Measurements from ENCODE around the gene AK6. TPM values are rescaled to one million over a fixed set of nuclear protein-coding genes. Genes with fewer than 3 reads are reported as not detected.
A peak's percentile ranks its signal among the peaks of the same experiment; 100 is the strongest.

The AK6 gene
- total RNA-seq, 2 experiments from 2014 or later = 79.8 to 87.0 TPM

GRCh38 chr5:69368458-69369339 is 621 bp downstream of the AK6 start:
- peak overlapping the region; percentile 98 for H3K4me3 Mint-ChIP-seq
- H3K36me3 Mint-ChIP-seq = peaks cover 27% of the 10 kb centered on the region
- CTCF ChIA-PET = interaction anchor here (2.0 kb wide), 1 partner anchor 275 kb away, joined by 9 read pairs; the partner anchor contains the start of gene SLC30A5

DNA sequence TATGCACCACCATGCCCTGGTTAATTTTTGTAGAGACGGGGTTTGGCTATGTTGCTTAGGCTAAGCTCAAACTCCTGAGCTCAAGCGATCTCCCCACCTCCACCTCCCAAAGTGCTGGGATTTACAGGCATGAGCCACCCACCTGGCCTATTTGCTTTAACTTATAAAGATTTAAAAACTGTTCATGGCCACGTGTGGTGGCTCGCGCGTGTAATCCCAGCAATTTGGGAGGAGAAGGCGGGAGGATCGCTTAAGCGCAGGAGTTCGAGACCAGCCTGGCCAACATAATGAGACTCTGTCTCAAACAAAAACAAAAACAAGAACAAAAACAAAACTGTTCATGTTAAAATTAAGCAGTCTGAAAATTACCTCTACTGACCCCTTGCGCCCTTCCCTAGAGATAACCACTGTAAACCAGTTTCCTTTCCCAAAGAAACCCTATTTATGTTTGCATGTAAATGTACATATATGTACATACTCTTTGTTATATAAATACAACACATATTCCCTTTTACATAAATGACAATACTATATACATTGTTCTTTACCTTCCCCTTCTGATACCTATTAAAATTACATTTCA is 1.5 kb downstream of the AK6 start:
- POLR2A ChIA-PET = interaction anchor here (0.9 kb wide), 1 partner anchor 35 kb away, joined by 3 read pairs; the partner anchor contains the start of gene CCDC125
- peak overlapping the region; percentile 98 for H3K4me3 Mint-ChIP-seq

More at GRCh38 chr5:69368458-69369339, 621 bp downstream of the AK6 start:
- Mint-ChIP-seq H3K4me1 (ENCODE audit: low read depth) (peaks cover 47% of the 10 kb centered on the region), H3K27ac (peak overlapping the region; percentile 97), H3K27me3 (no peaks in the 10 kb centered on the region), H3K9me3 (no peaks in the 10 kb centered on the region)
- no peak for DNase-seq
- POLR2A ChIA-PET = interaction anchor here (0.9 to 1.7 kb wide), 2 partner anchors 36 to 275 kb away, joined by 3 to 5 read pairs; partner anchors contain the start of genes CCDC125 and SLC30A5
- intact Hi-C loops (cut with micrococcal nuclease) = loop anchor here (1.0 to 2.0 kb wide), 5 partner anchors 134 to 326 kb away; partner anchors contain the start of genes CCNB1, CDK7 and CENPH

DNA sequence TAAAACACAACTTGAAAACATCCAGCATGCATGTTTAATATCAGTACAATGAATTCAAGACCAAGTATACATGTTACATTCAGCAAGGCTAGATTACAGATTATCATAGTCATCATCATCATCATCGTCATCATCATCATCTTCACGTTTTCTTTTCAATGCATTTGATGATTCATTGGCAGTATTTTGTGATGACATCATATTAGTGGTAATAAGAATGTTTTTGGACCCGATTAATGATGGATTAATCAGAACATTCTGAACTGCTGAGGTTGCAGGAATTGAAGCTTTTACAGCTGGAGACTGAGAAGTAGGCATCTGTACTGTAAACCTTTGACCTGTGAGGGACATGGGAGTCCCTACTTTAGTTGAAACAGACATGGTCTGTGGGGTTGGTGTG is 4.5 kb downstream of the AK6 start:
- H3K9me3 Mint-ChIP-seq = no peaks in the 10 kb centered on the region
- no peak for DNase-seq
- H3K27me3 Mint-ChIP-seq = no peaks in the 10 kb centered on the region
- intact Hi-C loops (cut with micrococcal nuclease) = no loop called here
- peaks cover 32% of the 10 kb centered on the region for H3K36me3 Mint-ChIP-seq
- H3K27ac Mint-ChIP-seq = no peak overlapping the region
- peaks cover 32% of the 10 kb centered on the region for H3K4me1 Mint-ChIP-seq (ENCODE audit: low read depth)
- H3K4me3 Mint-ChIP-seq = no peak overlapping the region
- POLR2A ChIA-PET = interaction anchor here (0.6 kb wide), 1 partner anchor 129 kb away, joined by 5 read pairs; no protein-coding TSS in a partner anchor
- CTCF ChIA-PET = interaction anchor here (1.0 kb wide), 1 partner anchor 46 kb away, joined by 3 read pairs; no protein-coding TSS in a partner anchor

More for the DNA sequence above, 1.5 kb downstream of the AK6 start:
- Mint-ChIP-seq H3K27me3 (no peaks in the 10 kb centered on the region), H3K4me1 (ENCODE audit: low read depth) (peaks cover 45% of the 10 kb centered on the region), H3K36me3 (peaks cover 31% of the 10 kb centered on the region), H3K9me3 (no peaks in the 10 kb centered on the region), H3K27ac (peak overlapping the region; percentile 97)
- DNase-seq = no peak
- CTCF ChIA-PET = no interaction called here
- intact Hi-C loops (cut with micrococcal nuclease) = loop anchor here (2.0 kb wide), 1 partner anchor 325 kb away; no protein-coding TSS in a partner anchor

- Mint-ChIP-seq H3K4me3 (no peak overlapping the region), H3K27me3 (no peaks in the 10 kb centered on the region), H3K36me3 (peaks cover 32% of the 10 kb centered on the region), H3K9me3 (no peaks in the 10 kb centered on the region), H3K4me1 (ENCODE audit: low read depth) (peaks cover 32% of the 10 kb centered on the region), H3K27ac (no peak overlapping the region)
- ChIA-PET CTCF (no interaction called here), POLR2A (interaction anchor here (0.6 kb wide), 1 partner anchor 128 kb away, joined by 5 read pairs; no protein-coding TSS in a partner anchor)
- DNase-seq = no peak
- intact Hi-C loops (cut with micrococcal nuclease) = no loop called here
Measured at GRCh38 chr5:69364414-69364813, 4.9 kb downstream of the AK6 start.

DNA sequence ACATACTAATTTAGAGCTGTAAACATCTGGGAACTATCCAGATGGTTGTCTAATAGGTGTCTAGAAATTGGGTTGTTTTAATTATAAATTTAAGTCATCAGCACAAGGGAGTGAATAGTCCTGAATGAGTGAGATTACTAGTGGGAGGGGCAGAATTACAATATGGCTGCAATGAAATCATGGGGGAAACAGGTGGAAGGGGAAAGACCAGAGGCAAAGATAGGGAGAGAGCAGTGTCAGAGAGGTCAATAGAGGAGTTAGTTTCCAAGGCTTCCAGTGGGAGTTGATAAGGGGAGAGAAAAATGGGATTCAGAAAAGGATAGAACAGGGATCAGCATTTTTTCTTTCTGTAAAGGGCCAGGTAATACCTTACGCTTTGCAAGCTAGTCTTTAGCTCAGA is 8.9 kb downstream of the AK6 start:
- intact Hi-C loops (cut with micrococcal nuclease) = no loop called here
- peaks cover 30% of the 10 kb centered on the region for H3K36me3 Mint-ChIP-seq
- ChIA-PET POLR2A (no interaction called here), CTCF (interaction anchor here (1.1 kb wide), 1 partner anchor 26 kb away, joined by 4 read pairs; no protein-coding TSS in a partner anchor)
- H3K4me1 Mint-ChIP-seq (ENCODE audit: low read depth) = peaks cover 24% of the 10 kb centered on the region
- H3K27me3 Mint-ChIP-seq = no peaks in the 10 kb centered on the region
- no peak for DNase-seq
- no peaks in the 10 kb centered on the region for H3K9me3 Mint-ChIP-seq
- no peak overlapping the region for H3K27ac Mint-ChIP-seq
- H3K4me3 Mint-ChIP-seq = no peak overlapping the region

- intact Hi-C loops (cut with micrococcal nuclease) = no loop called here
- no peak for DNase-seq
- no peaks in the 10 kb centered on the region for H3K27me3 Mint-ChIP-seq
- H3K9me3 Mint-ChIP-seq = no peaks in the 10 kb centered on the region
- H3K4me1 Mint-ChIP-seq (ENCODE audit: low read depth) = peaks cover 18% of the 10 kb centered on the region
- H3K27ac Mint-ChIP-seq = no peak overlapping the region
- peaks cover 26% of the 10 kb centered on the region for H3K36me3 Mint-ChIP-seq
- ChIA-PET POLR2A (interaction anchor here (0.7 to 1.0 kb wide), 2 partner anchors 12 to 25 kb away, joined by 3 to 4 read pairs; no protein-coding TSS in a partner anchor), CTCF (no interaction called here)
- H3K4me3 Mint-ChIP-seq = no peak overlapping the region
Measured at GRCh38 chr5:69359699-69360098, 9.6 kb downstream of the AK6 start.

- ChIA-PET POLR2A (no interaction called here), CTCF (no interaction called here)
- H3K4me3 Mint-ChIP-seq = no peak overlapping the region
- intact Hi-C loops (cut with micrococcal nuclease) = no loop called here
- no peaks in the 10 kb centered on the region for H3K4me1 Mint-ChIP-seq (ENCODE audit: low read depth)
- no peak for DNase-seq
- no peak overlapping the region for H3K27ac Mint-ChIP-seq
- no peaks in the 10 kb centered on the region for H3K9me3 Mint-ChIP-seq
- H3K27me3 Mint-ChIP-seq = no peaks in the 10 kb centered on the region
- H3K36me3 Mint-ChIP-seq = peaks cover 26% of the 10 kb centered on the region
Measured at GRCh38 chr5:69350664-69351063, 18.7 kb downstream of the AK6 start.

GRCh38 chr5:69343083-69343482 is 26.2 kb downstream of the AK6 start:
- Mint-ChIP-seq H3K27me3 (no peaks in the 10 kb centered on the region), H3K4me1 (ENCODE audit: low read depth) (no peaks in the 10 kb centered on the region), H3K27ac (no peak overlapping the region), H3K4me3 (no peak overlapping the region), H3K36me3 (no peaks in the 10 kb centered on the region), H3K9me3 (no peaks in the 10 kb centered on the region)
- ChIA-PET CTCF (interaction anchor here (0.8 to 1.1 kb wide), 3 partner anchors 8 to 250 kb away, joined by 3 read pairs; no protein-coding TSS in a partner anchor), POLR2A (interaction anchor here (0.5 kb wide), 1 partner anchor 133 kb away, joined by 3 read pairs; no protein-coding TSS in a partner anchor)
- intact Hi-C loops (cut with micrococcal nuclease) = no loop called here
- DNase-seq = no peak

GRCh38 chr5:69341520-69342161 is 27.7 kb downstream of the AK6 start:
- Mint-ChIP-seq H3K27ac (no peak overlapping the region), H3K4me1 (ENCODE audit: low read depth) (no peaks in the 10 kb centered on the region), H3K4me3 (no peak overlapping the region), H3K36me3 (no peaks in the 10 kb centered on the region), H3K27me3 (no peaks in the 10 kb centered on the region), H3K9me3 (no peaks in the 10 kb centered on the region)
- ChIA-PET CTCF (no interaction called here), POLR2A (no interaction called here)
- intact Hi-C loops (cut with micrococcal nuclease) = no loop called here
- no peak for DNase-seq

GRCh38 chr5:69335341-69335935 is 33.9 kb downstream of the AK6 start:
- Mint-ChIP-seq H3K4me3 (no peak overlapping the region), H3K4me1 (ENCODE audit: low read depth) (peaks cover 17% of the 10 kb centered on the region), H3K27me3 (no peaks in the 10 kb centered on the region), H3K9me3 (no peaks in the 10 kb centered on the region), H3K36me3 (peaks cover 2% of the 10 kb centered on the region), H3K27ac (no peak overlapping the region)
- no peak for DNase-seq
- intact Hi-C loops (cut with micrococcal nuclease) = no loop called here
- ChIA-PET POLR2A (interaction anchor here (0.5 kb wide), 1 partner anchor 97 kb away, joined by 4 read pairs; no protein-coding TSS in a partner anchor), CTCF (interaction anchor here (0.6 to 5.4 kb wide), 10 partner anchors 8 to 312 kb away, joined by 3 to 37 read pairs (median 4); partner anchors contain the start of genes AK6, CDK7, RAD17 and SLC30A5)

DNA sequence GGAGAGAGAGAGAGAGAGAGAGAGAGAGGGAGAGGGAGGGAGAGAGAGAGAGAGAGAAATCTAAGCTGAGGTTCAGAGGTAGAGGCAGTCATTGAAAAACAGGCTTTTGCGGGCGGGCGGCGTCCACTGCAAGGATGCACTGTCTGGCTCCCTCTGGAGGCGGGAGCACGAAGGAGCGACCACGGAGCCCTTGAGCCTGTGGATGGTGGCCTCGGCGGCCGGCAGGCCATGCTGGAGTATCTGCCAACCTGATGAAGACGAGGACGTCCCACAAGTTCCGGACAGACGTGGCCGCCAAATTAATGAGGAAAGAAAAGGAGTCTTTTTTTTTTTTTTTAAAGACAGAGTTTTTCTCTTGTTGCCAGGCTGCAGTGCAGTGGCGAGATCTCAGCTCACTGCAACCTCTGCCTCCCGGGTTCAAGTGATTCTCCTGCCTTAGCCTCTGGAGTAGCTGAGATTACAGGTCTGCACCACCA is 34.5 kb downstream of the AK6 start:
- no peak overlapping the region for H3K4me3 Mint-ChIP-seq
- H3K9me3 Mint-ChIP-seq = no peaks in the 10 kb centered on the region
- peak; percentile 88 for DNase-seq
- intact Hi-C loops (cut with micrococcal nuclease) = loop anchor here (1.0 kb wide), 3 partner anchors 146 to 292 kb away; partner anchors contain the start of gene CENPH
- H3K27ac Mint-ChIP-seq = no peak overlapping the region
- H3K27me3 Mint-ChIP-seq = no peaks in the 10 kb centered on the region
- CTCF ChIA-PET = interaction anchor here (0.6 to 5.4 kb wide), 16 partner anchors 8 to 311 kb away, joined by 3 to 37 read pairs (median 4); partner anchors contain the start of genes AK6, CDK7, RAD17 and SLC30A5
- POLR2A ChIA-PET = interaction anchor here (0.5 to 1.0 kb wide), 2 partner anchors 25 to 97 kb away, joined by 4 read pairs; no protein-coding TSS in a partner anchor
- H3K36me3 Mint-ChIP-seq = peaks cover 2% of the 10 kb centered on the region
- H3K4me1 Mint-ChIP-seq (ENCODE audit: low read depth) = peaks cover 17% of the 10 kb centered on the region

All from activated CD4-positive, alpha-beta memory T cell treated with anti-CD3 and anti-CD28 coated beads for 36 hours (primary cell).